ENCODE data around the gene CC2D2A.
"Not testable (repeated sequence)": the region's sequence is repeated elsewhere in the genome, so short reads cannot be mapped to it uniquely, and the experiment has no call there.

CC2D2A gene

DNA sequence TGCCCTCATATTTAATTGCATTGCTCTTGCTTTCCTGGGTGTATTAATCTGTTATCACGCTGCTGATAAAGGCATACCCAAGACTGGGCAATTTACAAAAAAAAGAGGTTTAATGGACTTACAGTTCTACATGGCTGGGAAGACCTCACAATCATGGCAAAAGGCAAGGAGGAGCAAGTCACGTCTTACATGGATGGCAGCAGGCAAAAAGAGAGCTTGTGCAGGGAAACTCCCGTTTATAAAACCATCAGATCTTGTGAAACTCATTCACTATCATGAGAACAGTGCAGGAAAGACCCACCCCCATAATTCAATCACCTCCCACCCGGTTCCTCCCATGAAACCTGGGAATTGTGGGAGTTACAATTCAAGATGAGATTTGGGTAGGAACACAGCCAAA lies 48.0 kb downstream of the CC2D2A start:
- H3K4me1 ChIP-seq (ENCODE audit: insufficient read depth, low read length); H3K9me3 ChIP-seq (ENCODE audit: low read length); H3K4me3 ChIP-seq (ENCODE audit: low read depth in 1 of 2, low read length in 2 of 2); H3K9ac ChIP-seq (ENCODE audit: low read length); H3K27me3 ChIP-seq (ENCODE audit: control insufficient read depth in 1 of 2, insufficient read depth in 2 of 2, low read length in 2 of 2); H3K27ac ChIP-seq (ENCODE audit: low read depth, low read length): not testable (repeated sequence)
- H3K36me3 ChIP-seq (ENCODE audit: insufficient read depth, low read length), result peaks cover 63% of the 10 kb centered on the region

DNA sequence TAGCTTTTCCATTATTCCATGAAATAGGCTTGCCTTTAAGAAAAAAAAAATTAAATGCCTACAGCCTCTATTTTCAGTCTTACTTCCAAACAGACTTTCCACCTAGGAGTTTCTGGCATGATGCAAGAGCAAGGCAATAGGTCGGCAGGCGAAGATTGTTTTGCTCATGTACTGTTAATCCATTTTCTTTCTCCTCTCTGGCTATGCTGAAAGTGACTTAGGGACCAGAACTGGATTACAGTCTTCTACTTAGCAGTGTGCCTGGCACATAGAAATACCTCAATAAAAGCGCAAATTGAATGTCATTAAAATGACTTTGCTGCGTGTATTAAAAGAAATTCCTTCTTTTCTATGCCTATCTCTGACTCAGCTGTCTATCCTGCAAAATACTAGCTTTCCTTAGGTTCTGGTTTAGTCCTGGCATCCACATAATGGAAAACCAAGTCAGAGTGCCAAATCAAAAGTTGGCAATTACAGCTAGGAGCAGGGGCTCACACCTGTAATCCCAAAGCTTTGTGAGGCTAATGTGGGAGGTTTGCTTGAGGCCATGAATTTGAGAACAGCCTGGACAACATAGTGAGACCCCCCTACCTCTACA lies 51.9 kb downstream of the CC2D2A start:
- H3K4me3 ChIP-seq (ENCODE audit: low read depth in 1 of 2, low read length in 2 of 2), result no peak overlapping the region
- H3K9me3 ChIP-seq (ENCODE audit: low read length), result no peaks in the 10 kb centered on the region
- no peaks in the 10 kb centered on the region for H3K4me1 ChIP-seq (ENCODE audit: insufficient read depth, low read length)
- no peaks in the 10 kb centered on the region for H3K27me3 ChIP-seq (ENCODE audit: control insufficient read depth in 1 of 2, insufficient read depth in 2 of 2, low read length in 2 of 2)
- peaks cover 49% of the 10 kb centered on the region for H3K36me3 ChIP-seq (ENCODE audit: insufficient read depth, low read length)
- H3K9ac ChIP-seq (ENCODE audit: low read length), result no peak overlapping the region
- no peak overlapping the region for H3K27ac ChIP-seq (ENCODE audit: low read depth, low read length)

DNA sequence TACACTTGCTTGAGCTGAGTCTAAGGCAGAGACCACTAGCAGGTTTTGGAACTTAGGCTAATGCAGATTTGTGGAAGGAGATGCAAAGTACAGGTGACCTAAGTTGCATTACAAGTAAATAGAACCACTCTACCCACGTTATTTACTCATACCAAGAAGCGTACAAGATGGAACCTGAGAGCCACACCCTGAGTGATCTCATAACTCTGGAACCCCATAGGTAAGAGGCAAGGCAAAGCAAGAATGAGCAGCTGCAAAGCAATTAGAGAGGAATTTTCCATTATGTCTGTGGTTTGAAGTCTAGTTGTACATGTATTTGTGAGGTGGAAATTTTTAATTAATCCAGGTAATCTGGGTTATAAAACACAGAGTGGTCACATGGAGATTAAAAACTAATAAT lies 55.4 kb downstream of the CC2D2A start:
- H3K27ac ChIP-seq (ENCODE audit: low read depth, low read length), result no peak overlapping the region
- peaks cover 42% of the 10 kb centered on the region for H3K36me3 ChIP-seq (ENCODE audit: insufficient read depth, low read length)
- no peak overlapping the region for H3K4me3 ChIP-seq (ENCODE audit: low read depth in 1 of 2, low read length in 2 of 2)
- no peak overlapping the region for H3K9ac ChIP-seq (ENCODE audit: low read length)
- H3K9me3 ChIP-seq (ENCODE audit: low read length), result no peaks in the 10 kb centered on the region
- H3K27me3 ChIP-seq (ENCODE audit: control insufficient read depth in 1 of 2, insufficient read depth in 2 of 2, low read length in 2 of 2), result no peaks in the 10 kb centered on the region
- H3K4me1 ChIP-seq (ENCODE audit: insufficient read depth, low read length), result no peaks in the 10 kb centered on the region

DNA sequence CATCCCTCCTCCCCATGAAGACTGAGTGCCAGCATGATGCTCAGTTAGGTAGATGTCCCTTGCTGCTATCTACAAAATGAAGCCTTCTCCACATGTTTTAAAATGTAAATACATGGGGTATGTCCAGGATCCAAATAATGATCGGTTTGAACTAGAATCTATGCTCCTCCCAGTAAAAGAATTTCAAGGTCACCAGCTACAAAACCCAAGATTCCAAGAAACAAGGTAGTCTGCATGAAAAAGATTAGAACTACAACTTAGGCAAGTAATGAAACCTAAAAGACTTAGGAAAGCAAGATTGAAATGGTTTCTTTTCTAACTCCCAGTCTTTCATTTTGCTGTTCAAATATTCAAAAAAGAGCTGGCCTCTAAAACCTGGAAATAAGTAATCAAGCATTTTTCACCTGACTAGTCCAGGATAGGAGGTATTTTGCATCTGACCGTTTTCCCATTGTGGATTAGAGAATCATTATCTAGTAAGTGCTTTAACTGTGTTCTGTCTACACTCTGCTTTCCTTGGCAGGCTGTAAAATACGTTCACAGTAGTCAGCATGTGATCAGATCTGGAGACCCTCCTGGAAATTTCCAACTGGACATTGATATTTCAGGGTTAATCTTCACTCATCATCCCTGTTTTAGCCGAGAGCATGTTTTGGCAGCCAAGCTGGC lies 57.4 kb downstream of the CC2D2A start:
- no peaks in the 10 kb centered on the region for H3K9me3 ChIP-seq (ENCODE audit: low read length)
- H3K4me3 ChIP-seq (ENCODE audit: low read depth in 1 of 2, low read length in 2 of 2), result no peak overlapping the region
- H3K9ac ChIP-seq (ENCODE audit: low read length), result no peak overlapping the region
- no peaks in the 10 kb centered on the region for H3K4me1 ChIP-seq (ENCODE audit: insufficient read depth, low read length)
- peaks cover 35% of the 10 kb centered on the region for H3K36me3 ChIP-seq (ENCODE audit: insufficient read depth, low read length)
- H3K27me3 ChIP-seq (ENCODE audit: control insufficient read depth in 1 of 2, insufficient read depth in 2 of 2, low read length in 2 of 2), result no peaks in the 10 kb centered on the region
- H3K27ac ChIP-seq (ENCODE audit: low read depth, low read length), result no peak overlapping the region

- Histone ChIP-seq H3K27me3 (ENCODE audit: control insufficient read depth in 1 of 2, insufficient read depth in 2 of 2, low read length in 2 of 2) (no peaks in the 10 kb centered on the region), H3K9ac (ENCODE audit: low read length) (no peak overlapping the region), H3K9me3 (ENCODE audit: low read length) (no peaks in the 10 kb centered on the region), H3K4me3 (ENCODE audit: low read depth in 1 of 2, low read length in 2 of 2) (no peak overlapping the region), H3K4me1 (ENCODE audit: insufficient read depth, low read length) (peaks cover 4% of the 10 kb centered on the region), H3K27ac (ENCODE audit: low read depth, low read length) (no peak overlapping the region), H3K36me3 (ENCODE audit: insufficient read depth, low read length) (peaks cover 43% of the 10 kb centered on the region)
Observed at GRCh38 chr4:15531792-15532191, 62.1 kb downstream of the CC2D2A start.

DNA sequence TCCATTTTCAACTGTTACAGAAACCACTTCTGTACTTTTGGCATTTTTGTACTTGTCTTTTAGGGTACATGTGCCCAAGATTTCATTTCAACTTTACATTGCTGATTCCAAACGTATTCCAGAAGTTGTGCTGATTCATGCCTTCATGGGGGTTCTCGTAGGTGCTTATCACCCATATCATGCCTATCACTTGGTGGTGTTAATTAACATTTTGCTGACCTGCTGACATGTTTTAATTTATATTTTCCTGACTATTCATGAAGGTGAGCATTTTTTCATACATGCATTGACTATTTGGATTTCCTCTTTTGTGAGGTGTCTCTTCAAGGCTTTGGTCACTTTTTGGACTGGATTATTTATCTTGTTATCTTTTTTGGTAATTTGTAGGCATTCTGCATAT lies 64.1 kb downstream of the CC2D2A start:
- H3K27me3 ChIP-seq (ENCODE audit: control insufficient read depth in 1 of 2, insufficient read depth in 2 of 2, low read length in 2 of 2), result no peaks in the 10 kb centered on the region
- no peaks in the 10 kb centered on the region for H3K9me3 ChIP-seq (ENCODE audit: low read length)
- no peak overlapping the region for H3K4me3 ChIP-seq (ENCODE audit: low read depth in 1 of 2, low read length in 2 of 2)

DNA sequence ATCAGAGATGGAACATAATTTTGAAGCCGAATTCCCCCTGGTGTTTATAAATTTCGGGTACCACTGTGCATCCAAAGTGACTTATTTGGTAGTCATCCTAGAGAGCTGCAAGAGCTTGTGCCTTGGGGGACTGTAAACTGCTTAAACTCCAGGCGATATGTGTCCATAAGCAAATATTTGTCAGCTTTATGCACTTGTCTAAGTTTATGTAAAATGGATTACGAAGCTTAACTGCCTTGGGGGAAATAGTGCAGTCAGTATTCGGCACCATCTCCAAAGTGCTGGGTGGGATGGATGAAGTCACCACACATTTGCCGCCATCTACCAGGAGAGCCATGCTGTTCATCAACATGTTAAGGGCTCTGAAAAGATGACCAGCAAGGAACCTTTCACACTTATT lies 65.9 kb downstream of the CC2D2A start:
- H3K36me3 ChIP-seq (ENCODE audit: insufficient read depth, low read length), result peaks cover 43% of the 10 kb centered on the region
- no peak overlapping the region for H3K27ac ChIP-seq (ENCODE audit: low read depth, low read length)
- H3K27me3 ChIP-seq (ENCODE audit: control insufficient read depth in 1 of 2, insufficient read depth in 2 of 2, low read length in 2 of 2), result no peaks in the 10 kb centered on the region
- H3K4me1 ChIP-seq (ENCODE audit: insufficient read depth, low read length), result peaks cover 6% of the 10 kb centered on the region
- H3K9me3 ChIP-seq (ENCODE audit: low read length), result no peaks in the 10 kb centered on the region
- H3K9ac ChIP-seq (ENCODE audit: low read length), result no peak overlapping the region
- no peak overlapping the region for H3K4me3 ChIP-seq (ENCODE audit: low read depth in 1 of 2, low read length in 2 of 2)

More for the DNA sequence above, 64.1 kb downstream of the CC2D2A start:
- Histone ChIP-seq H3K27ac (ENCODE audit: low read depth, low read length) (no peak overlapping the region), H3K36me3 (ENCODE audit: insufficient read depth, low read length) (peaks cover 43% of the 10 kb centered on the region), H3K4me1 (ENCODE audit: insufficient read depth, low read length) (peaks cover 6% of the 10 kb centered on the region), H3K9ac (ENCODE audit: low read length) (no peak overlapping the region)

DNA sequence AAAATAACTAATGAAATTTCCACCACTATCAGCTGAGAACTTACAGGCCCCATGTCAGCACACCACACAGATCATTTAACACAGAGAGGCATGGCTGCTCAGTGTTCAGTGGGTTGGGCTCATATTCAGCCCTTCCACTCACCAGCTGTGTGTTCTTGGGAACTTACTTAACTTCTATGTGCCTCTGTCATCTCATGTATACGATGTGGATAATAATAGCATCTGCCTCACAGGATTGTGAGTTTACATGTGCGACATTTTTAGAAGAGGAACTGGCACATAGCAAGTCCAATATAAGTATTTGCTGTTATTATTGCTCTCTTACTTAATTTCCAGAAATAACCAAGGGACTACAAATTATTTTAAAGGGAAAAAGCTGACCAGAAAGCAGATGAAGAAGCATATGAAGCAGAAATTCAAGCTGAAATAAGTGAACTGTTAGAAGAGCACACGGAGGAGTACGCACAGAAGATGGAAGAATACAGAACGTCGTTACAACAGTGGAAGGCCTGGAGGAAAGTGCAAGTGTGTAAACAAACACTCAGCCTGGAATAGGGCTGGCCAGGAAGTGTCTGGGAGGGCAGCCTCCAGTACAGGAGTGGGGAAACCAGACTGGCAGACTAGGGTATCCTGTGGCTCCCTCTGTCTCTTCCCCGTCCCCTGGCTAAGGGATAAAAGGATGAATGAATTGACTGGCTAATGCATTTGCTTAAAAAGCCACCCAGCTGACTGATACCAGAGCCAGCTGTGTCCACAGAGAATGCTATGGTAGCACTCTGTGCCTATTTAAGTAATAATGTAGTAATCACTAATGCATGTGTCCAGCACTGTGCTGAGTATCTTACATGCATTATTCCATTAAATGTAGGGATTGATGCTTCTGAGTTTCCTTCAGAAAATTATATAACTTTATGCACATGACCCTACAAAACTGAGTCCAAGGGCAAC lies 67.1 kb downstream of the CC2D2A start:
- Histone ChIP-seq H3K9ac (ENCODE audit: low read length) (no peak overlapping the region), H3K9me3 (ENCODE audit: low read length) (no peaks in the 10 kb centered on the region), H3K4me1 (ENCODE audit: insufficient read depth, low read length) (peaks cover 6% of the 10 kb centered on the region), H3K27ac (ENCODE audit: low read depth, low read length) (peak overlapping the region; percentile 32), H3K4me3 (ENCODE audit: low read depth in 1 of 2, low read length in 2 of 2) (no peak overlapping the region), H3K36me3 (ENCODE audit: insufficient read depth, low read length) (peaks cover 41% of the 10 kb centered on the region), H3K27me3 (ENCODE audit: control insufficient read depth in 1 of 2, insufficient read depth in 2 of 2, low read length in 2 of 2) (no peaks in the 10 kb centered on the region)

- H3K27ac ChIP-seq (ENCODE audit: low read depth, low read length), result no peak overlapping the region
- H3K36me3 ChIP-seq (ENCODE audit: insufficient read depth, low read length), result peaks cover 64% of the 10 kb centered on the region
- H3K27me3 ChIP-seq (ENCODE audit: control insufficient read depth in 1 of 2, insufficient read depth in 2 of 2, low read length in 2 of 2), result no peaks in the 10 kb centered on the region
- no peaks in the 10 kb centered on the region for H3K9me3 ChIP-seq (ENCODE audit: low read length)
- no peak overlapping the region for H3K9ac ChIP-seq (ENCODE audit: low read length)
- no peak overlapping the region for H3K4me3 ChIP-seq (ENCODE audit: low read depth in 1 of 2, low read length in 2 of 2)
- H3K4me1 ChIP-seq (ENCODE audit: insufficient read depth, low read length), result peaks cover under 1% of the 10 kb centered on the region
Observed at GRCh38 chr4:15541941-15542340, 72.3 kb downstream of the CC2D2A start.

- H3K27ac ChIP-seq (ENCODE audit: low read depth, low read length), result no peak overlapping the region
- H3K4me1 ChIP-seq (ENCODE audit: insufficient read depth, low read length), result no peaks in the 10 kb centered on the region
- H3K27me3 ChIP-seq (ENCODE audit: control insufficient read depth in 1 of 2, insufficient read depth in 2 of 2, low read length in 2 of 2), result no peaks in the 10 kb centered on the region
- peaks cover 56% of the 10 kb centered on the region for H3K36me3 ChIP-seq (ENCODE audit: insufficient read depth, low read length)
- no peaks in the 10 kb centered on the region for H3K9me3 ChIP-seq (ENCODE audit: low read length)
- H3K9ac ChIP-seq (ENCODE audit: low read length), result no peak overlapping the region
- no peak overlapping the region for H3K4me3 ChIP-seq (ENCODE audit: low read depth in 1 of 2, low read length in 2 of 2)
Observed at GRCh38 chr4:15542760-15543159, 73.1 kb downstream of the CC2D2A start.

DNA sequence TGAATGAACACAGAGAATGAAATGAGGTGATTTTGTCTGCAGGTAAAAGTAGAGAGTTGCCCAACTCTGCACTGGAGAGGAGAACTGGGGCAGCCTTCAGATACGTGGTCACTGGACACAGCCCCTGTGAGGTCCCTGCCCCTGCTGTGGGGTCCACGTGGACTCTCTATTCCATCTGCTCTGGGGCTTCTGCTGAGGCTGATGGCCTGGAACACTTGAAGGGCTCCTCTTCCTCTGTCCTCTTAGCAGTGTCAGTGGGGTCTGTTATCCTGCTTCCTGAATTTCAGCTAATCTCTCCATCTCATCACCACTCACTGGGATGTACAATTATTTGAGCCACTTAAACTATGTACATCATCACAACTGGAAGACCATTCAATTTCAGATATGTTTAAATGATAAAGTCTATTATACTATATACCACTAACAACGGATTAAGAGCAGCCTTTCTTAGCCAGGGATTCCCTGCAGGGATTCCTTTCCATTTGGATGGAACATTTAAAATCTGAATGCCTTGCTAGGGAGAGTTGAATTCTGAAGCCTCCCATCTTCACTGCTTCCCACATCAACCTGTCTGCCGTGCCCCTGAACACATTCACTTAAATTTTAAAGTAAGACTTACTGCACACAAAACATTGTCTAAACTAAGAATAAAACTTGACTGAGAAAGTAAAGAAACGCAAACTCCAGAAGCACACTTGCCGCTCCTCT lies 74.0 kb downstream of the CC2D2A start:
- Histone ChIP-seq H3K4me3 (ENCODE audit: low read depth in 1 of 2, low read length in 2 of 2) (no peak overlapping the region), H3K4me1 (ENCODE audit: insufficient read depth, low read length) (no peaks in the 10 kb centered on the region), H3K36me3 (ENCODE audit: insufficient read depth, low read length) (peaks cover 49% of the 10 kb centered on the region)

More for the DNA sequence above, 74.0 kb downstream of the CC2D2A start:
- Histone ChIP-seq H3K9ac (ENCODE audit: low read length) (no peak overlapping the region), H3K27ac (ENCODE audit: low read depth, low read length) (no peak overlapping the region), H3K9me3 (ENCODE audit: low read length) (no peaks in the 10 kb centered on the region), H3K27me3 (ENCODE audit: control insufficient read depth in 1 of 2, insufficient read depth in 2 of 2, low read length in 2 of 2) (no peaks in the 10 kb centered on the region)

Data from muscle layer of colon (tissue), 2 donors.